Neuronal stem cell (in vitro differentiated cells): Measurements from ENCODE around the gene MCTP1.

Experiments used
- DNase-seq: peaks from one replicate; pipeline ENCODE4 v3.0.0-alpha.2; 2013; ENCODE audit warnings: low spot score
- H2AFZ ChIP-seq: one replicate; pipeline ENCODE4 v1.6.1; 2013; ENCODE audit warnings: mild to moderate bottlenecking, low read length, inconsistent platforms
- H2AK5ac ChIP-seq: 2 replicates; pipeline ENCODE4 v1.6.1; 2013; ENCODE audit warnings: low read depth, mild to moderate bottlenecking, inconsistent platforms, low read length, moderate library complexity, mixed read lengths
- H2BK120ac ChIP-seq: 2 replicates; pipeline ENCODE4 v1.6.1; 2013; ENCODE audit warnings: low read depth, mild to moderate bottlenecking, inconsistent platforms, low read length, moderate library complexity, mixed read lengths
- H2BK12ac ChIP-seq: one replicate; pipeline ENCODE4 v1.6.1; 2013; ENCODE audit warnings: low read length, inconsistent platforms
- H2BK15ac ChIP-seq: 2 replicates; pipeline ENCODE4 v1.6.1; 2013; ENCODE audit warnings: mild to moderate bottlenecking, low read length, inconsistent platforms, mixed read lengths
- H2BK5ac ChIP-seq: one replicate; pipeline ENCODE4 v1.6.1; 2013; ENCODE audit warnings: inconsistent platforms, mild to moderate bottlenecking, low read length, moderate library complexity
- H3K14ac ChIP-seq: one replicate; pipeline ENCODE4 v1.6.1; 2013; ENCODE audit warnings: low read length, inconsistent platforms
- H3K18ac ChIP-seq: 2 replicates; pipeline ENCODE4 v1.6.1; 2013; ENCODE audit warnings: low read length, inconsistent platforms
- H3K23ac ChIP-seq: 2 replicates; pipeline ENCODE4 v1.6.1; 2013; ENCODE audit warnings: low read depth, mild to moderate bottlenecking, mixed read lengths, low read length, inconsistent platforms; ENCODE audit not compliant: poor library complexity
- H3K27ac ChIP-seq: replicated peaks from 3 replicates; pipeline ENCODE4 v1.5.1; 2013; ENCODE audit warnings: low read length, inconsistent platforms
- H3K27me3 ChIP-seq, 3 experiments: 2 replicates each; pipeline ENCODE4 v1.6.1; 2013; ENCODE audit warnings: low read length in 3 of 3, mild to moderate bottlenecking in 2 of 3, inconsistent platforms in 1 of 3, low read depth in 1 of 3, mixed read lengths in 1 of 3, moderate library complexity in 1 of 3; ENCODE audit not compliant: control insufficient read depth in 3 of 3, insufficient read depth in 3 of 3
- H3K36me3 ChIP-seq, 2 donors: replicated peaks in 1 of 2; 2 replicates each; pipeline ENCODE4 v1.6.1; 2013; ENCODE audit warnings: low read length in 2 of 2; ENCODE audit not compliant: control insufficient read depth in 2 of 2, insufficient read depth in 2 of 2
- H3K4ac ChIP-seq: 2 replicates; pipeline ENCODE4 v1.6.1; 2013; ENCODE audit warnings: inconsistent platforms, mild to moderate bottlenecking, low read length, moderate library complexity
- H3K4me1 ChIP-seq, 2 donors: 1 replicate in 1 of 2; 2 replicates in 1 of 2; pipeline ENCODE4 v1.6.1; 2013; ENCODE audit warnings: low read length in 2 of 2, low read depth in 1 of 2; ENCODE audit not compliant: control insufficient read depth in 2 of 2, insufficient read depth in 1 of 2
- H3K4me2 ChIP-seq: one replicate; pipeline ENCODE4 v1.6.1; 2013; ENCODE audit warnings: mild to moderate bottlenecking, low read length, inconsistent platforms; ENCODE audit not compliant: insufficient read depth, poor library complexity, severe bottlenecking
- H3K4me3 ChIP-seq, 2 donors: 2 replicates each; pipeline ENCODE4 v1.5.1; 2013; ENCODE audit warnings: low read length in 2 of 2, mild to moderate bottlenecking in 2 of 2, inconsistent platforms in 1 of 2, moderate library complexity in 1 of 2
- H3K79me1 ChIP-seq: one replicate; pipeline ENCODE4 v1.6.1; 2013; ENCODE audit warnings: low read depth, mild to moderate bottlenecking, inconsistent platforms, low read length, moderate library complexity
- H3K9ac ChIP-seq: one replicate; pipeline ENCODE4 v1.6.1; 2013; ENCODE audit warnings: mild to moderate bottlenecking, low read depth, low read length, inconsistent platforms; ENCODE audit not compliant: poor library complexity
- H3K9me3 ChIP-seq, 2 donors: replicated peaks in 1 of 2; 2 replicates each; pipeline versions ENCODE3 to v1.6.1; 2013; ENCODE audit warnings: low read length in 2 of 2, mild to moderate bottlenecking in 2 of 2, inconsistent platforms in 1 of 2, low read depth in 1 of 2, mixed read lengths in 1 of 2, moderate library complexity in 1 of 2; ENCODE audit not compliant: control insufficient read depth in 2 of 2, insufficient read depth in 1 of 2
- H4K8ac ChIP-seq: one replicate; pipeline ENCODE4 v1.6.1; 2013; ENCODE audit warnings: low read depth, mild to moderate bottlenecking, inconsistent platforms, low read length, moderate library complexity
- H4K91ac ChIP-seq: one replicate; pipeline ENCODE4 v1.6.1; 2013; ENCODE audit warnings: low read length, low read depth, mild to moderate bottlenecking, inconsistent platforms; ENCODE audit not compliant: poor library complexity
- WGBS, 2 donors: extraction: QIAGEN DNeasy Blood & Tissue Kit; methylation state at CpG; one replicate each; pipeline ENCODE4 v1.1.7; 2013; ENCODE audit warnings: missing lambda C conversion rate in 2 of 2, mixed read lengths in 1 of 2; ENCODE audit not compliant: insufficient read length in 2 of 2, insufficient replicate concordance in 1 of 2; ENCODE audit errors: extremely low coverage in 2 of 2; 5-methylcytosine and 5-hydroxymethylcytosine counted together

The MCTP1 gene

GRCh38 chr5:94893412-94894135, 391.3 kb downstream of the MCTP1 start:
- H3K27me3 ChIP-seq = no peaks in the 10 kb centered on the region
- DNase-seq = peak; percentile 50
- no peak overlapping the region for H4K8ac ChIP-seq
- WGBS, 2 donors = no CpG with 5 or more reads among the region's 5 CpGs
- H2AFZ ChIP-seq = no peak overlapping the region
- no peak overlapping the region for H3K4me2 ChIP-seq
- H2BK12ac ChIP-seq = no peak overlapping the region
- no peak overlapping the region for H3K4me3 ChIP-seq
- H3K4me1 ChIP-seq = peaks cover 0 to 4% of the 10 kb centered on the region in 2 donors
- no peak overlapping the region for H2BK15ac ChIP-seq
- no peaks in the 10 kb centered on the region for H3K79me1 ChIP-seq
- no peak overlapping the region for H3K18ac ChIP-seq
- H3K27ac ChIP-seq = no peak overlapping the region
- H2BK5ac ChIP-seq = no peak overlapping the region
- no peak overlapping the region for H3K14ac ChIP-seq
- no peak overlapping the region for H4K91ac ChIP-seq
- H3K36me3 ChIP-seq = no peaks in the 10 kb centered on the region
- no peak overlapping the region for H3K4ac ChIP-seq
- no peak overlapping the region for H3K23ac ChIP-seq
- no peak overlapping the region for H2AK5ac ChIP-seq
- no peaks in the 10 kb centered on the region for H3K9me3 ChIP-seq
- no peak overlapping the region for H3K9ac ChIP-seq
- no peak overlapping the region for H2BK120ac ChIP-seq

GRCh38 chr5:94891972-94892371, 392.9 kb downstream of the MCTP1 start:
- H3K4me3 ChIP-seq = no peak overlapping the region
- H3K4me2 ChIP-seq = no peak overlapping the region
- no peak overlapping the region for H2BK12ac ChIP-seq
- H2BK5ac ChIP-seq = no peak overlapping the region
- no peak overlapping the region for H2AFZ ChIP-seq
- H3K27ac ChIP-seq = no peak overlapping the region
- no peaks in the 10 kb centered on the region for H3K9me3 ChIP-seq
- H2AK5ac ChIP-seq = no peak overlapping the region
- peaks cover 0 to 4% of the 10 kb centered on the region in 2 donors for H3K4me1 ChIP-seq
- no peak for DNase-seq
- no peak overlapping the region for H3K14ac ChIP-seq
- no peak overlapping the region for H3K23ac ChIP-seq
- H4K8ac ChIP-seq = no peak overlapping the region
- no CpG with 5 or more reads among the region's 9 CpGs for WGBS, 2 donors
- no peaks in the 10 kb centered on the region for H3K79me1 ChIP-seq
- H3K27me3 ChIP-seq = peaks cover 0 to under 1% (median 0%) of the 10 kb centered on the region in 3 experiments
- no peak overlapping the region for H3K9ac ChIP-seq
- no peak overlapping the region for H4K91ac ChIP-seq
- no peak overlapping the region for H2BK15ac ChIP-seq
- H2BK120ac ChIP-seq = no peak overlapping the region
- H3K18ac ChIP-seq = no peak overlapping the region
- no peaks in the 10 kb centered on the region for H3K36me3 ChIP-seq
- no peak overlapping the region for H3K4ac ChIP-seq

GRCh38 chr5:94891565-94891964, 393.3 kb downstream of the MCTP1 start:
- Histone ChIP-seq H3K9ac (no peak overlapping the region), H3K23ac (no peak overlapping the region), H3K4ac (no peak overlapping the region), H3K4me1 (peaks cover 0 to 4% of the 10 kb centered on the region in 2 donors), H3K36me3 (no peaks in the 10 kb centered on the region), H4K91ac (no peak overlapping the region), H2BK120ac (no peak overlapping the region), H3K27ac (no peak overlapping the region), H2BK5ac (no peak overlapping the region), H3K4me2 (no peak overlapping the region), H3K4me3 (no peak overlapping the region), H2BK12ac (no peak overlapping the region), H3K79me1 (no peaks in the 10 kb centered on the region), H2BK15ac (no peak overlapping the region), H2AFZ (no peak overlapping the region), H3K14ac (no peak overlapping the region), H2AK5ac (no peak overlapping the region), H3K9me3 (no peaks in the 10 kb centered on the region), H3K18ac (no peak overlapping the region), H4K8ac (no peak overlapping the region), H3K27me3 (peaks cover 0 to 4% (median 0%) of the 10 kb centered on the region in 3 experiments)
- no peak for DNase-seq
- no CpG with 5 or more reads among the region's 5 CpGs for WGBS, 2 donors

GRCh38 chr5:94890907-94891306, 394.0 kb downstream of the MCTP1 start:
- no peak overlapping the region for H4K8ac ChIP-seq
- H4K91ac ChIP-seq = no peak overlapping the region
- DNase-seq = no peak
- peaks cover 0 to 11% (median 0%) of the 10 kb centered on the region in 3 experiments for H3K27me3 ChIP-seq
- H3K36me3 ChIP-seq = no peaks in the 10 kb centered on the region
- no peak overlapping the region for H3K18ac ChIP-seq
- H2BK12ac ChIP-seq = no peak overlapping the region
- no peak overlapping the region for H3K9ac ChIP-seq
- no CpG with 5 or more reads among the region's 4 CpGs for WGBS, 2 donors
- H2AK5ac ChIP-seq = no peak overlapping the region
- peaks cover 0 to 4% of the 10 kb centered on the region in 2 donors for H3K4me1 ChIP-seq
- no peak overlapping the region for H3K4me3 ChIP-seq
- no peak overlapping the region for H2BK5ac ChIP-seq
- no peak overlapping the region for H3K4me2 ChIP-seq
- H3K23ac ChIP-seq = no peak overlapping the region
- H2AFZ ChIP-seq = no peak overlapping the region
- H3K27ac ChIP-seq = no peak overlapping the region
- no peak overlapping the region for H3K4ac ChIP-seq
- H3K79me1 ChIP-seq = no peaks in the 10 kb centered on the region
- H3K9me3 ChIP-seq = no peaks in the 10 kb centered on the region
- H2BK120ac ChIP-seq = no peak overlapping the region
- H3K14ac ChIP-seq = no peak overlapping the region
- H2BK15ac ChIP-seq = no peak overlapping the region
